HG03039 (cell line): ENCODE measurements around the gene PTPRR.

Source experiments
- ATAC-seq: cut with Tn5 transposase; IDR thresholded peaks from one replicate; pipeline ENCODE4 v1.9.1; 2021; ENCODE audit warnings: mild to moderate bottlenecking, moderate library complexity; ENCODE audit not compliant: unreplicated experiment

PTPRR gene

DNA sequence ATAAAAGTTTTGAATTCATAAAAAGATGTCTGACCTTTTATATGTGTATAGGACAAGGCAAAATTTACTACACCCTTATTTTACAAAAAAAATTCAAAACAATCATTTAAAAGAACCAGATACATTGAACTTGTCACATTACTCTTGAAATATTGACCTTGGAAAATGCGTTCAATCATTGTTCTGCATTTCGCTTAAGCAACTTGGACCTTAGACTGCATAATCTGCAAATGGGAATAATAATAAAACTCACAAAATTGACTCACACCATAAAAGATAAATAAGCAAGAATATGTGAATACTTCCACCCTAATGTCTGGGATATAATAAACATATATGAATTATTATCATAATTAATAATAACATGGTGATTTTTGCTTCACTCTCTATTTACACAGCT is 213.9 kb downstream of the PTPRR start:
- ATAC-seq = no peak

DNA sequence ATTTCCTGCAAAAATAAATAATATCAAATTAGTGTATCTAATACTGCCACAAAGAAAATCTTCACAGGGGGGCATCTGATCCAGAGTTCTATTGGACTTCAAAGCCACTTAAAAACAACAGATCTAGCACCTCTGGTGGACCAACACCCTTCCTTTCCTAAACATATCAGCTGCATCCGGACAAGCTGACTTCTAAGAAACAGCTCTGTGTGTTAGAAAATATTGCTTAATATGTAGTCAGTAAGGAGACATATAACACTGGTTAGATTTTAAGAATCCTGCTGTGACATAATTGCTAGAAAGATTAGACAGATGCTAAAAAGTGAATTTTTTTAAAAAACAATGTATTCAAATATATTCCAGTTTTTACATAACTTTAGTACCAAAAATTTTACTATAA is 222.2 kb downstream of the PTPRR start:
- no peak for ATAC-seq

DNA sequence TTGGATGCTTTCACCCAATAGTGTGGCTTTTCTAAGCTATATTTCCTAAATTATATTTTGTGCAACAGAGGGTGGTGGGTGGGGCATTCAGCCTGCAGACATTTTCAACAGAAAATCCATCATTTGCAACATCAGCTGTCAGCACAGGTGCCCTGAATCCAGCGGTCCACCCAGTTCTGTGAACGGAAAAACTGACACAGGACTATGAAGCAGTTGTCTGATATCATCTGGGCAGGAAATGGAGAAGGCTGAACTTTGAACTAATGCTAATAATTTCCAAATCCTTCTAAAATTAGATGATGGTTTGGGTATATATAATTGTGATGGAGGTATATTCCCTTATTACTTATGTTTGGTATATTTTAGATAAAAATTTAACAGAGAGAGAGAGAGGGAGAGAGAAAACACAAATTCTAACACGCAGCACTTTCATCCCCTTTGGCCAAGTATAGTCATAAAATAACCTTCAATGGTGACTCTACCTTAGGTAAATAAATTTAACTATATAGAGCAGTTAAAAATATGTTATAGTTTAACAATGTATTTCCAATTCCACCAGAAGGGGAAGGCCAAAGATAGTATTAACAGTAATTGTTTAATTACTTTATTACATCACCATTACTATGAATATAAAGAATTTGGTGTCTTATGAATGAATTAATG is 225.0 kb downstream of the PTPRR start:
- no peak for ATAC-seq

DNA sequence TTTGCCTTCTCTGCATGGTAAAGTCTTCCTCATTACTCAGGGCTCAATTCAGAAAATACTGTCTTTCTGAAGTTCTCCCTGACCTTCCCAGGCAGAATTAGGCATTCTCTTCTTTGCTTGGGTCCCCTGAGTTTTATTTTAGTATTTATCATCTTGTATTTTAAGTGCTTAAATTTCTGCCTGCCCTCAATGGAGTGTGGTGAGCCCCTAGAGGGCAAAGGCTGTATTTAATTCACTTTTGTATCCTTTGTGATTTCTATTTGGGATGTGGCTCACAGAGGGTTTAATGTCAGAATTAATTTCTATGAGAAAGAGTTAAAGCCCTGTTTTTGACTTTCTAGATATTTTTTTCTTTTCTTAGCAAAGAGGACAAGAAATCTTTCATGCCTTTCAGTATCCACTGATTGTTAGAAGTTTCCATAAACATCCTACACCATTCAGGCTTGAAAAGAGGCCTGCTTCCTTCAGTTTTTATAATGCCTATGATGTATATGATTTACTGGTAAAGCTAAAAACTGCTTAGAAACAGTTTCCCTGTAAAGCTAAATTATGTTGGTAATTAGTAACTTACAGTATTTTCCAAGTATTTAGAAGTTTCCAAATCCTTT is 227.8 kb downstream of the PTPRR start:
- no peak for ATAC-seq

DNA sequence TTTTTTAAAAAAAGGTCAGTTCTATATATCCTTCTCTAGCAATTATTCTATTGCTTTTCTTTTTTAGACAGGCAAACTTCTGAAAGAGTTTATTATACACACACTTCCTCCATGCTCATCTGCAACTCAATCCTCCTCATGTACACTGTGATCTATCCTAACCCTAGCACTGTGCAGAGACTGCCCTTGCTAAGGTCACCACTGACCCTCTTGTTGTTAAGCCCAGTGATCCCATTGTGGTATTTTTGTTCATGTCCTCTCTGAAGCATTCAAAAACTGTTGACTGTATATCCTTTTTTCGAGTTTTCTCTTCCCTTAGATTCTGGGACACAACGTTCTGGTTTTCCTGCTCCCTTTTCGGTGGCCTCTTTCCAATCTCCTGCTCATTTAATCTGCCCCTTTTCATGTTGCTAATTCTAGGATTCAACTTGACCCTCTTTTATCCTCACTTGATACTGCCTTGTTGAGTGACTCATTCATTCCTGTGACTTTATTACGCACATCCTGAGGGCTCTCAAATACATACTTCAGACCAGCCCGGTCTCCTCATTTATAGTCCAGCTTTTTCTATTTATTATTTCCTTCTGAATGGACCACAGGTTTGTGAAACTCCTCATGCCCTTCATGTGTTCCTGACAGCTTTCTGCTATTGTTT is 229.4 kb downstream of the PTPRR start:
- no peak for ATAC-seq

DNA sequence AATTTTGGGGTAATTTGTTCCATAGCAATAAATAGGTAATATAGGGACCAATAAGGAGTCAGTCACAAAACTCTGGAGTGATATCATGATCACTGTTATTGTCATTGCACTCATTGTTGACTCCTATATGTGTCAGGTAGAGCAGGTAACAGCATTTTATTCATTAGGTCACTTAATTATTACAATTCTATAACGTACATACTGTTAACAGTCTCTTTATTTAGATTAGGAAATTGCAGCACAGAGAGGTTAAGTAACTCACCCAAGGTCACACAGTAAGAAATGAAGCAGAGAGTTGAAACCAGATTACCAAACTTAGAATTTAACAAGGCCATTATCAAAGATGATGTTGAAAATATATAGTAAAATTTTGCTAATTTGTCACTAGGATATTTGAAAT is 233.6 kb downstream of the PTPRR start:
- no peak for ATAC-seq

DNA sequence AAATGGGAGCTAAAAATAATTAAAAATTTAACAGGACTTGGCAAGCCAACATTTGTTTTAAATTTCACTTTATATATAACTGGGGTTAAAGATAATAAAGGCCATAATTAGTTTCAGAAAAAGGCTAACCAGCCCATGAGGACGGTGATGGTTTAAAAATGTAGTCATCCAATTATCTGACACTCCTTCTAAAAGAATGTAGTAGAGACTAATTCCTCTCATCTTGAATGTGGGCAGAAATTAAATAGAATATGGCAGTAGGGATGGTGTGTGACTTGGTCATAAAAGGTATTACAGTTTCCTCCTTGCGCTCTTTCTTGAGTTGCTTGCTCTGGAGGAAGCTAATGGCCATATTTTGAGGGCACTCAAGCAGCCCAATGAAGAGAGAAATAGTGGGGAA is 234.2 kb downstream of the PTPRR start:
- no peak for ATAC-seq

DNA sequence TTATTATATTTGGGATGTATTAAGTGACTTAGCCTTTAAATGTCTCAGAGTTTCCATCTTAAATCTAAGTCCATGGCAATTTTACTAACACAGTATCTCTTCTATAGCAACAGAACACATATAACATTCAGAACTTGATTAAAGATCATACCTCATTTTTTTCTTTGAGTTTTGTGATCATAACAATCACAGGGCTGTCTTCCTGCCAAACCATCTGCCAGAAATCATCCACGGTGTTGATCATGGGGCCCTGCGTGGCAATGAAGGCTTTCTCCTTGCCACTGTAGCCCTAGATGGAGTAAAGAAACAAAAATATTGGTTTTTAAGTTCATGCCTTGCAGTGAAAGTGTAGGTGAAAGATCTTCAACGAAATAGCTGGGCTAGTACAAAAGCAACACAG is 236.6 kb downstream of the PTPRR start:
- no peak for ATAC-seq

DNA sequence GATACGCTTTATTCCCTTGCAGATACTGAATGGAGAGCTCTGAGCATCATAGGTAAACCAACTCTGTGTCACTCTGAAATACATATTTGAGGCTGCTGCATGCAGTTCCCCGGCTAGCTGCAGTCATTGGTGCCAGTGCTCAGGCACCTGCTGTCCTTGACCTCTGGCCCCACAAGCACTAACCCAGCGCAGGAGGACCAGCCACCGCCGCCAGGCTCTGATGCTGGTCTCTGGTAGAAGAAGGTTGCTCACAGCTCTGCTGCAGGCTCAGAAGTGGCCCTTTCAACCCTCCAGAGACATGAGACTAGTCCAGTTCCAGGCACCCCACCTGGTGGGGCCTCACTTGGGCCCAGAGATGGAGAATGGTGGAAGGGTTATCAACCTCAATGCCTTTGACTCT is 248.8 kb downstream of the PTPRR start:
- no peak for ATAC-seq

DNA sequence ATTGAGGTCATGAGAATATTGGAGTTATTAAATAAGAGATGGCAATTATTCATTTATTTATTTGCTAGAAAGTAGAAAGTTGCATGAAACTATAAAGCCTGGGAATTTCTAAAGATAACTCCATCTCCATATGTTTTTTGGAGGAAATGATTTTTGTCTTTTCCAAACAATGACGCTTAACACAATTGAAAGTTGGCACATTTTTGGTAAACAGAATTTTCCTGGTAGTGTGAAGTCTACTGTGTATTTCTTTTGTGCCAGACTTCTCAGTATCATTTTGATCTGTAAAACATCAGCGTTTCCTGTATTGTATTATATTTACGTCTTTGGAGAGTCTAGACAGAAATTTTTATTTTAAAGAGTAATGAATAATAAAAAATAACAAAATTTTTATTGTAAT is 249.6 kb downstream of the PTPRR start:
- no peak for ATAC-seq

DNA sequence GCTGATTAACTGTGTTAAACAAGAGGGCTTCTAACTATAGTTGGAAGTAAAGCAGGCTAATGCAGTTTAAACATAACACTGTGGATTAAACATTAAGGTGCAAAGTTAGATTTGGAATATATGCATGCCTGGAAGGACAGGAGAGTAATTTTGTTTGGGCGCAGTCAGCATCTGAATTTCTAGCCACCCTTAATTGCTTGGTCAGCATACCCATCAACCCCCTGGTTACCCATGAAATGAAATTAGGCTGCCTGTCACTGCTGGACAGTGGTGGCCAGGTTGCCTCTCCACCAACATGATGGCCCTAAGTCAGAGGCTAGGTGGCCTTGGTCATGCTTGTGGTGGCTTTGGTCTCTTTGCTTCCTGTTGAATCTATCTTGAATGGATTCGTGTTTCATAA is 253.3 kb downstream of the PTPRR start:
- no peak for ATAC-seq

DNA sequence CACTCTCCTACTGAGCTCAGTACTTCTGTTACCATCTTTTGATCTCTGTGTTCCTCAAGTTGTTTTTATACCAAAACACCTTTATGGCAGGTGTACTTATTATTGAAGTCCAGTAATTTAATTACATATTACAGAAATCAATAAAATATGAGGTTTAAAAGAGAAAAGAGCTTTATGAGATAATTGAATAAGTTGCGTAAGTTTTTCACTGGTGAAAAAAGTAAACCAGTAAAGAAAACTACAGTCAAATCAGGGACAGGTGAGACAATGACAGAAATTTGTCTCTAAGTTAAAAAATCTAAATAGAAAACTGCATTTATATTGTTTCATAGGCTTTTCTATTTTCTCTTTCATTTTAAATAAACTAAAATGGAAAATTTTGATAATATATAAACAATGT is 254.2 kb downstream of the PTPRR start:
- no peak for ATAC-seq

DNA sequence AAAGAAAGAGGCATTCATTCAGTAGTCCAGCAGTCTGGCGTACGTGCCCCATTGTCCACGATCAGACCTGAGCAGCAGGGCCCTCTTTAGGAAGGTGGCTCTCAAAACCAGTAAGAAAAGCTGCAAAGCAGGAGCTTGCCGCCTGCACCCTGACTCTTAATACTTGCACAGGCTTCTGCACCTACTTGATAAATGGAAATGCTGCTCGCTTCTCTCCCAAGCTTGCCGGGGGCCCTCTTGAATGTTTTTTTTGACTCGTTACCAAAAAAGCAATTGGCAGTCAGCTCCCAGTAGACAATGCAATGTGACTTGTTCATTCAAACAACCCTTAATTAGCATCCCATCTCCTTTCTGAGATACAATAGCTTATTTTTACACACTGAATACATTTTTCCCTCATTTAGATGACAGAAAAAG is 256.1 kb downstream of the PTPRR start:
- ATAC-seq = no peak

DNA sequence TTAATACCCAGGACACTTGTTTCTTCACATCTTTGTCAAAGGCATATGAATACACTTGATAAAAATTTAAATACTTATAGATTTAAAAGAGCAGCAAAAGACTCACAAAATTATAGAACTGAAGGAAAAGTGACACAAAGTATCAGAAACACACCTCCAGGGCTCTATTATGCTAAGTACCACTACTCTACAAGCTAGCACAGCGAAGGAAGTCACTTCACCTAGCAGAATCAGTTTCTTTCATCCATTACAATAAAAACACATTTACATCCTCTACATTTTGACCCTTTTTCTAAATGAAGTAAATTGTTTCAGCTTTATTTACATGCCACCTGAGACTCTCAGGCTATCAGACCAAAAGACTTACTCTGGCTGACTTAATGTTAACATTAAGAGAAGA is 256.7 kb downstream of the PTPRR start:
- ATAC-seq = no peak

DNA sequence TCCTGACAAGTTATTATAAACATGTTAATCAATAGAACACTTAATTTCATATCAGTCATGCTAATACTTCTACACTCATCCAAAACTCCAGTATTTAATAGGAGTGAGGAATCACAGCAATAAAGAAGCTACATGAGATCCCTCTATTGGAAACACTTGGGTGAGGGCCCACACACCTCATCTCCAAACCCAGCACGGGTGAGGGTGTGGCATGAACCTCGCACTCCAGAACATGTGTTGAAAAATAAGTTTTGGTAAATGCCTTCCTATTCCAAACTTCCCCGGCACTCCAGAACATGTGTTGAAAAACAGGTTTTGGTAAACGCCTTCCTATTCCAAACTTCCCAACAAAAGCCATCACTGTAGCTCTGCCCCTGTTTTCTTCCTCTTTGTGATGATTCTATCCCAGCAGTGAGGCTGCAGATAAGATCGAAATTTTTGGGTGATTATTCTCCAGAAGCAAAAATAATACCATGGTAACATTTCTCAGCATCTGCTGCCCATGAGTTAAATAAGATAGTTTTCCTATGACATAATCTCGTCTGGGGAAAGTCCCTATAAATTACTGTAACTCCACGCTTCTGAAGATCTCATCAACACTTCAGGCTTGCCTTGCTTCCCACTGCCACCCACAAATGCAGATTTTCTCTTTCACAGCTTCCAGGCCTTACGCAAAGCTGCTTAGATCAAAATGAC is 258.9 kb downstream of the PTPRR start:
- ATAC-seq = no peak

DNA sequence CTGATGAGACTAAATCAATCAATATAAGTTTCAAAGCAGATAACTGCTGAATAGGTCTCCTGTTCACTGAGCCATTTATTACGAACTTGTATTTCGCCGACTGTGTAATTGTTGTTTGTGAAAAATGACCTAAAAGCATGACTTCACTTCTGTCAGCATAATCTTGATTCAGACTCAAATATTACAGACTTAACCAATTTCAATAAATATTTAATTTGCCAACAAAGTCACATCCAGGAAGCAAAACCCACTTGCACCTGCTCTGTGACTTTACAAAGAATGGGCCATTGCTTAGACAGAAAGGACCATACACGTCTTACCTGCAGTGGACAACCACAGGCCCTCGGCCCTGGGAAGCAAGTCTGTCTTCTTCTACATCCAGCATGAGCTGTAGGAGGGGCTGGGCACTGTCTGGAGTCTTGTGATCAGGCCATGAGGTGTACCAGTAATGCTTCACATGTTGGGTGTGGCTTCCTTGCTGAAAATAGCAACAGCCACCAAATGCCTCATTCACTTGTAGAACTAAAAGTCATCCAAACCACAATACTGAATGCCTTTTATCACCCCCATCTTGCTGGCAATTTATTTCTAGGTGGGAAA is 259.8 kb downstream of the PTPRR start:
- no peak for ATAC-seq

DNA sequence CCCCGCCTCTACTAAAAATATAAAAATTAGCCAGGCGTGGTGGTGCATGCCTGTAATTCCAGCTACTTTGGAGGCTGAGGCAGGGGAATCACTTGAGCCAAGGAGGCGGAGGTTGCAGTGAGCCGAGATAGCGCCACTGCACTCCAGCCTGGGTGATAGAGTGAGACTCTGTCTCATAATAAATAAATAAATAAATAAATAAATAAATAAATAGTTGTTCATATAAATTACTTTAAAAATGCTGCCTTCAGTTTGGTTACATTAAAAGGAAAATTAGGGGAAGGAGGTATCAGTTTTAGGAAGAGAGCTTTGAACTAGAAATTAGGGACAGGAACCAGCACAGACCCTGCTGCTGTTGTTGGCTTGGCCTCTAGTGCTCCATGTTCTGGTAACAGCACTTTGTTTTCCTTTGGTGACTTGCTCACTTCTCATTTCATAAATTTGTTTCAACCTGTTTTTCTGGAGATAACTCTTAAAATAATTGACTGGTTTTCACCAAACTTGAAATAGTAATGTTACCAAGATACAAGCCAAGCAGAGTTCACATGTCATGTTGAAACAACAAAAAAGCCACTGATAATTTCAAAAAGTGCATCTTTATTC is 260.4 kb downstream of the PTPRR start:
- ATAC-seq = no peak

DNA sequence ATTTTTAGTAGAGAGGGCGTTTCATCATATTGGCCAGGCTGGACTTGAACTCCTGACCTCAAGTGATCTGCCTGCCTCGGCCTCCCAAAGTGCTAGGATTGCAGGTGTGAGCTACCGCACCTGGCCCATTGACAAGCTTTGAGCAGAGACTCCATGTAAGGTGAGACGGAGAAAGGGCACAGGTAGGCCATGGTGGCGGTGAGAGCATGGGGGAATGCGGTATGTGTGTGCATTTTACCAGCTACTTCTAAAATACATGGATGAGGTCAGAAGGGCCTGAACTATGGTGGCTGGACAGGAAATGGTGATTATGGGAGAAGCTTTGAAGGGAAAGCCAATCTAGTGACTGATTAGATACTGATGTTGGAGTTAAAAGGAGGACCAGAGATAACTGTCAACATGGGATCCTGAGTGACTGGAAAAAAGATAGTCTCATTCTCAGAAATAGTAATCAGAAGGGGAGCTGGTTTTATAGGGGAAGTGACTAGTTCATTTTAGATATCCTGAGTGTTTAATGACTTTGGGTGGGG is 261.4 kb downstream of the PTPRR start:
- no peak for ATAC-seq

DNA sequence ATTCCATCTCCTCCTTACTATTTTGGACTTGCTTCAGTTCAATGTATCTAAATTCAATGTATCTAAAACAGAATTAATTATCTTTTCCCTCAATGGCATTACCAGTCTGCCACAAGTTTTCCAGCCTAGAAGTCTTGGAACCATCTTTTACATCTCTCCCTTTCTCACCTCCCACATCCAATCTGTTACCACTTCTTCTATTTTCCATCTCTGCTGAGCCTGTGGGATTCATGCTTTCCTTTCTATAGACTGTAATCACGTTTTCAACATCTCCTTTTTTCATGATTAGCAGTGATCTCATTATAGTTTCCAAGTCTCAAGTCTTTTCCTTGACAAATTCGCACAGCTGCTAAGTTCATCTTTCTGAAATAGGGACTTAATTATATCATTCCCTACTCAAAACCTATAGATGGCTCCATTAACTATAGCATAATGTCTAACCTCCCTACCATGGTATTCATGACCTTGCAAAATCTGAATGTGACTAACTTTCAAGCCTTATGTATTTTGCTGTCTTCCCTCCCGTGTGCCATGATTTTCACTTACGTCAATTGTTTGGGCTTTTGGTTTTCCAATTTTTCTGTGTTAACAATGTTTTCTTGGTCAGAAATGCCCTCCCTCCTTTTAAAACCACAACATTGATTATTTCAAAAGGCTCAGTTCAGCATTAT is 262.8 kb downstream of the PTPRR start:
- no peak for ATAC-seq

DNA sequence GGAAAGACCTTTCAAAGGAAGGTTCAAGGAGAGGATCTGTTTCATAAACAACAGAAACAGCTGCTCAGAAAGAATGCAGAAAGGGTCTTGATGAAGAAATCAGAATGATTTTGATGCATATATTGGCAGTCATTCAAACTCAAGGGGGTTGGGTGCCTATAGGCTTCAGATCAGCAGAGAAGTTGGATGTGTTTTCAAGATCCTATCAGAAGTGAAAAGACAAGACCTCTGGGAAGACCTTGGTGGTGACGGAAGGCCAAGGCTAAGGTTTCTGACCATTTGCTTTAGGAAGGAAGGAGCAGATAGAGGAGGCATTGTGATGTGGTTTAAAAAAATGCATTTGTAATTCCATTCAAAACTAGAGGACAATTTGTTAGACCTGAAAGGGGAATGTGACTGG is 268.1 kb downstream of the PTPRR start:
- ATAC-seq = no peak
